IMR-90 (cell line): ENCODE measurements around the gene C16orf96. TPM values are rescaled to one million over a fixed set of nuclear protein-coding genes. Genes with fewer than 3 reads are reported as not detected.
A peak's percentile ranks its signal among the peaks of the same experiment; 100 is the strongest.

Experiments used
- ATAC-seq: fragments of 200-7000 bp; cut with Tn5 transposase; 2 replicates; pipeline ENCODE4 v1.9.1; 2020; ENCODE audit warnings: low read depth, mild to moderate bottlenecking, moderate library complexity
- BruUV-seq: library from RNA; stranded (reverse); fragments of 400-500 nt; replicated peaks from 2 replicates; lab custom pipeline; 2021; lab: Mats Ljungman, UMichigan
- CTCF ChIA-PET: fragments of 300-600 bp; formaldehyde crosslinking; extraction: SDS; loops from one replicate; lab custom pipeline; 2021; ENCODE audit warnings: antibody characterized with exemption; lab: Yijun Ruan, JAX
- POLR2A ChIA-PET: fragments of 300-600 bp; sonication (Branson Sonifier 250); formaldehyde crosslinking; loops from one replicate; lab custom pipeline; 2022; ENCODE audit warnings: antibody characterized with exemption; ENCODE audit not compliant: unreplicated experiment; lab: Charles Lee
- DNase-seq: peaks from one replicate; pipeline ENCODE4 v3.0.0; 2013
- H2AFZ ChIP-seq: replicated peaks from 2 replicates; pipeline ENCODE3; 2013; ENCODE audit warnings: low read length, mild to moderate bottlenecking; ENCODE audit not compliant: poor library complexity
- H2AK5ac ChIP-seq: 2 replicates; pipeline ENCODE4 v1.6.1; 2013; ENCODE audit warnings: low read depth, low read length, inconsistent platforms
- H2AK9ac ChIP-seq: replicated peaks from 2 replicates; pipeline ENCODE3; 2013; ENCODE audit warnings: mild to moderate bottlenecking, low read depth, low read length, moderate library complexity; ENCODE audit not compliant: poor library complexity
- H2BK120ac ChIP-seq: 2 replicates; pipeline ENCODE4 v1.6.1; 2013; ENCODE audit warnings: low read depth, low read length, inconsistent platforms
- H2BK15ac ChIP-seq: 3 replicates; pipeline ENCODE4 v1.6.1; 2013; ENCODE audit warnings: low read depth, low read length, inconsistent platforms
- H2BK20ac ChIP-seq: 2 replicates; pipeline ENCODE4 v1.6.1; 2013; ENCODE audit warnings: low read depth, mild to moderate bottlenecking, inconsistent platforms, low read length, moderate library complexity
- H2BK5ac ChIP-seq: 2 replicates; pipeline ENCODE4 v1.6.1; 2013; ENCODE audit warnings: mild to moderate bottlenecking, low read depth, low read length, inconsistent platforms; ENCODE audit not compliant: poor library complexity, severe bottlenecking
- H3K14ac ChIP-seq: replicated peaks from 2 replicates; pipeline ENCODE4 v1.6.1; 2013; ENCODE audit warnings: low read depth, low read length, inconsistent platforms
- H3K18ac ChIP-seq: 2 replicates; pipeline ENCODE4 v1.6.1; 2013; ENCODE audit warnings: low read depth, low read length, control low read depth
- H3K23ac ChIP-seq: 2 replicates; pipeline ENCODE4 v1.6.1; 2013; ENCODE audit warnings: low read depth, low read length, inconsistent platforms
- H3K27ac ChIP-seq: 2 replicates; pipeline ENCODE4 v1.5.1; 2013; ENCODE audit warnings: mild to moderate bottlenecking, control low read depth, low read length; ENCODE audit not compliant: insufficient read depth
- H3K27me3 ChIP-seq: 2 replicates; pipeline ENCODE4 v1.6.1; 2013; ENCODE audit warnings: low read length; ENCODE audit not compliant: control insufficient read depth, insufficient read depth
- H3K36me3 ChIP-seq: 2 replicates; pipeline ENCODE4 v1.6.1; 2013; ENCODE audit warnings: low read length, mixed read lengths; ENCODE audit not compliant: control insufficient read depth, insufficient read depth
- H3K4ac ChIP-seq: 2 replicates; pipeline ENCODE4 v1.6.1; 2013; ENCODE audit warnings: low read depth, low read length, inconsistent platforms
- H3K4me1 ChIP-seq: 2 replicates; pipeline ENCODE4 v1.6.1; 2013; ENCODE audit warnings: low read length, mixed read lengths; ENCODE audit not compliant: control insufficient read depth, insufficient read depth
- H3K4me2 ChIP-seq: 2 replicates; pipeline ENCODE4 v1.6.1; 2013; ENCODE audit warnings: low read depth, mild to moderate bottlenecking, control low read depth, low read length, moderate library complexity
- H3K4me3 ChIP-seq: 2 replicates; pipeline ENCODE4 v1.5.1; 2013; ENCODE audit warnings: low read depth, mild to moderate bottlenecking, control low read depth, low read length, moderate library complexity; ENCODE audit not compliant: insufficient read depth
- H3K56ac ChIP-seq: 2 replicates; pipeline ENCODE4 v1.6.1; 2013; ENCODE audit warnings: low read length, inconsistent platforms; ENCODE audit not compliant: insufficient read depth; ENCODE audit errors: extremely low read depth
- H3K79me1 ChIP-seq, 2 experiments: 2 replicates each; pipeline ENCODE4 v1.6.1; 2013; ENCODE audit warnings: low read length in 2 of 2, inconsistent platforms in 1 of 2, low read depth in 1 of 2
- H3K9ac ChIP-seq: 2 replicates; pipeline ENCODE4 v1.6.1; 2013; ENCODE audit warnings: low read depth, low read length, control low read depth
- H3K9me1 ChIP-seq: 2 replicates; pipeline ENCODE4 v1.6.1; 2013; ENCODE audit warnings: low read length, inconsistent platforms; ENCODE audit not compliant: insufficient read depth
- H3K9me3 ChIP-seq: 2 replicates; pipeline ENCODE4 v1.6.1; 2013; ENCODE audit warnings: low read length; ENCODE audit not compliant: control insufficient read depth, insufficient read depth
- H4K20me1 ChIP-seq: 2 replicates; pipeline ENCODE4 v1.6.1; 2013; ENCODE audit warnings: low read length, inconsistent platforms; ENCODE audit not compliant: insufficient read depth
- H4K5ac ChIP-seq: 2 replicates; pipeline ENCODE4 v1.6.1; 2013; ENCODE audit warnings: mild to moderate bottlenecking, low read depth, low read length, control low read depth
- H4K8ac ChIP-seq, 2 experiments: 2 replicates each; pipeline ENCODE4 v1.6.1; 2013; ENCODE audit warnings: low read depth in 2 of 2, low read length in 2 of 2, control low read depth in 1 of 2, inconsistent platforms in 1 of 2
- H4K91ac ChIP-seq: 2 replicates; pipeline ENCODE4 v1.6.1; 2013; ENCODE audit warnings: low read depth, low read length, inconsistent platforms; ENCODE audit not compliant: insufficient read depth
- CEBPB ChIP-seq: IDR thresholded peaks from 2 replicates; pipeline ENCODE4 v1.6.1; 2012; ENCODE audit warnings: low read depth, low read length, improper control_type of control experiment
- MAZ ChIP-seq: IDR thresholded peaks from 2 replicates; pipeline ENCODE4 v1.6.1; 2012; ENCODE audit warnings: low read depth, mild to moderate bottlenecking, low read length, improper control_type of control experiment, moderate library complexity, borderline replicate concordance
- WGBS, 2 experiments: methylation state at CpG; one replicate each; pipeline versions ENCODE4 v1.1.5 to v1.1.7; 2013; ENCODE audit warnings: missing lambda C conversion rate in 2 of 2; ENCODE audit not compliant: insufficient read length in 1 of 2; ENCODE audit errors: extremely low coverage in 2 of 2; 5-methylcytosine and 5-hydroxymethylcytosine counted together
- dilution Hi-C: fragments of 300-500 bp; cut with HindIII; formaldehyde crosslinking; loops from one replicate; pipeline ENCODE4 v1.14.3; 2018; ENCODE audit warnings: low sequenced_read_pairs; ENCODE audit not compliant: unreplicated experiment
- in situ Hi-C: fragments of 300-500 bp; cut with MboI; formaldehyde crosslinking; loops from 3 replicates; pipeline ENCODE4 v1.14.3; 2019; ENCODE audit warnings: low sequenced_read_pairs, inconsistent platforms, mixed read lengths
- intact Hi-C: fragments of 100-400 bp; cut with micrococcal nuclease; formaldehyde crosslinking; loops from 2 replicates; pipeline ENCODE4 v1.10.0; 2022
- polyA plus RNA-seq, 3 experiments: library from polyadenylated mRNA; depleted of rRNA; stranded (reverse); fragments of >200 nt; gene quantifications; 2 replicates each; pipeline ENCODE4 v1.2.3, GENCODE V29; 2012; ENCODE audit warnings: low replicate concordance in 1 of 3
- total RNA-seq: library from RNA; depleted of rRNA; stranded (reverse); fragments of >200 nt; gene quantifications from 2 replicates; pipeline ENCODE4 v1.2.3, GENCODE V29; 2012
- TF ChIP-seq, protein P1 (sequence below): fragments of 150-350 bp; IDR thresholded peaks from 2 replicates; pipeline ENCODE4 v1.6.1; 2016; ENCODE audit warnings: low read depth, mild to moderate bottlenecking, low read length, moderate library complexity, borderline replicate concordance
- TF ChIP-seq, protein P2 (sequence below): fragments of 150-350 bp; IDR thresholded peaks from 2 replicates; pipeline ENCODE4 v1.6.1; 2017; ENCODE audit warnings: mild to moderate bottlenecking, antibody characterized with exemption, low read length, low read depth
- TF ChIP-seq, protein P3 (sequence below): conservative IDR thresholded peaks from 2 replicates; pipeline ENCODE4 v1.5.1; 2012; ENCODE audit warnings: mild to moderate bottlenecking, low read depth, low read length, improper control_type of control experiment

Gene C16orf96
- total and polyA plus RNA-seq, 2 of the 4 experiments (the other 2 are of a cell fraction), result not detected

DNA sequence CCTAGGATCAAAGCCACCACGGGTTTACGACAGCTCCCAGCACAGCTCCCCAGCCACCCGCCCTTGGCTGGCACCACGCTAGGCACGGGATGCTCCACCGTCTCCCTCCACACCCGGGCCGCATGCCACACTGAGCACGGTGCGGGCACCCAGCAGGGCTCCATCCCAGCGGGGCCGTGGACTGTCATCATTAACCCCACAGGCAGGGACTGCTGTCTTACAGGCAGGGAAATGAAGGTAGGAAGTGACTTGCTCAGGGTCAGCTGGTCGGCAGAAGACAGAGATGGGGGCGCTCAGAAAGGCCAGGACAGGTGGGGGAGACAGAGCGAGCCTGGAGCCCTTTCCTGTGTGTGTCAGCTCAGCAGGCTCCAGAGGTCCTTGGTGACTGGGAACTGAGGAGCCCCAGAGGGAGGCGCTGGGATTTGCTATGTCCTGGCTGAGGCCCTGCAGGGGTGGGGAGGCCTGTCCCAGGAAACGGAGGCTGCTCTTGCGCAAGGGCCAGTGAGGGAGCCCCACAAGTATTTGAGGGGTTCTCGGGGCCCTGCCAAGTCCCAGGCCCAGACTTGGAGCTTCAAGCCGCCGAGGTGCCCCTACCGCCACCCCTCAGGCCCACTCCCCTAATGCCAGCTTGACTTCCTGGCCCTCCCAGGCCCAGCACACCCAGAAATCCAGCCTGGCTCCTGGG is 55.3 kb downstream of the C16orf96 start:
- no peak for ATAC-seq
- Histone ChIP-seq H3K27me3 (no peaks in the 10 kb centered on the region), H3K79me1 (peaks cover 19 to 68% of the 10 kb centered on the region in 2 experiments), H3K27ac (0 out of 2 replicates have a peak overlapping the region, but pooled peaks have one; percentile 1), H3K9me1 (peaks cover 8% of the 10 kb centered on the region; the same call in 1 of the 2 replicates), H2AK9ac (peak overlapping the region; percentile 89), H2AFZ (no peak overlapping the region), H3K4me1 (peaks cover 25% of the 10 kb centered on the region), H4K20me1 (peaks cover 57% of the 10 kb centered on the region), H2BK20ac (no peak overlapping the region), H3K9me3 (no peaks in the 10 kb centered on the region), H3K9ac (no peak overlapping the region), H2AK5ac (no peak overlapping the region), H2BK15ac (no peak overlapping the region), H3K36me3 (peaks cover 24% of the 10 kb centered on the region; the same call in 1 of the 2 replicates), H3K4ac (no peak overlapping the region), H4K8ac (no peak overlapping the region), H3K4me2 (no peak overlapping the region; the same call in 1 of the 2 replicates), H3K18ac (no peak overlapping the region), H3K14ac (no peak overlapping the region), H4K91ac (no peak overlapping the region), H2BK120ac (no peak overlapping the region), H3K4me3 (no peak overlapping the region), H4K5ac (no peak overlapping the region), H3K23ac (no peak overlapping the region), H2BK5ac (no peak overlapping the region), H3K56ac (no peak overlapping the region)
- no TSS peak for BruUV-seq
- CTCF ChIA-PET, result no interaction called here
- peak; percentile 41 for DNase-seq
- peak; percentile 28; the same call in 1 of the 2 replicates for TF ChIP-seq MAZ
- TF ChIP-seq, protein P1, sequence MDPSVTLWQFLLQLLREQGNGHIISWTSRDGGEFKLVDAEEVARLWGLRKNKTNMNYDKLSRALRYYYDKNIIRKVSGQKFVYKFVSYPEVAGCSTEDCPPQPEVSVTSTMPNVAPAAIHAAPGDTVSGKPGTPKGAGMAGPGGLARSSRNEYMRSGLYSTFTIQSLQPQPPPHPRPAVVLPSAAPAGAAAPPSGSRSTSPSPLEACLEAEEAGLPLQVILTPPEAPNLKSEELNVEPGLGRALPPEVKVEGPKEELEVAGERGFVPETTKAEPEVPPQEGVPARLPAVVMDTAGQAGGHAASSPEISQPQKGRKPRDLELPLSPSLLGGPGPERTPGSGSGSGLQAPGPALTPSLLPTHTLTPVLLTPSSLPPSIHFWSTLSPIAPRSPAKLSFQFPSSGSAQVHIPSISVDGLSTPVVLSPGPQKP, result no peak
- TF ChIP-seq, protein P2, sequence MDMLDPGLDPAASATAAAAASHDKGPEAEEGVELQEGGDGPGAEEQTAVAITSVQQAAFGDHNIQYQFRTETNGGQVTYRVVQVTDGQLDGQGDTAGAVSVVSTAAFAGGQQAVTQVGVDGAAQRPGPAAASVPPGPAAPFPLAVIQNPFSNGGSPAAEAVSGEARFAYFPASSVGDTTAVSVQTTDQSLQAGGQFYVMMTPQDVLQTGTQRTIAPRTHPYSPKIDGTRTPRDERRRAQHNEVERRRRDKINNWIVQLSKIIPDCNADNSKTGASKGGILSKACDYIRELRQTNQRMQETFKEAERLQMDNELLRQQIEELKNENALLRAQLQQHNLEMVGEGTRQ, result no peak
- TF ChIP-seq CEBPB, result peak; percentile 93
- TF ChIP-seq, protein P3, sequence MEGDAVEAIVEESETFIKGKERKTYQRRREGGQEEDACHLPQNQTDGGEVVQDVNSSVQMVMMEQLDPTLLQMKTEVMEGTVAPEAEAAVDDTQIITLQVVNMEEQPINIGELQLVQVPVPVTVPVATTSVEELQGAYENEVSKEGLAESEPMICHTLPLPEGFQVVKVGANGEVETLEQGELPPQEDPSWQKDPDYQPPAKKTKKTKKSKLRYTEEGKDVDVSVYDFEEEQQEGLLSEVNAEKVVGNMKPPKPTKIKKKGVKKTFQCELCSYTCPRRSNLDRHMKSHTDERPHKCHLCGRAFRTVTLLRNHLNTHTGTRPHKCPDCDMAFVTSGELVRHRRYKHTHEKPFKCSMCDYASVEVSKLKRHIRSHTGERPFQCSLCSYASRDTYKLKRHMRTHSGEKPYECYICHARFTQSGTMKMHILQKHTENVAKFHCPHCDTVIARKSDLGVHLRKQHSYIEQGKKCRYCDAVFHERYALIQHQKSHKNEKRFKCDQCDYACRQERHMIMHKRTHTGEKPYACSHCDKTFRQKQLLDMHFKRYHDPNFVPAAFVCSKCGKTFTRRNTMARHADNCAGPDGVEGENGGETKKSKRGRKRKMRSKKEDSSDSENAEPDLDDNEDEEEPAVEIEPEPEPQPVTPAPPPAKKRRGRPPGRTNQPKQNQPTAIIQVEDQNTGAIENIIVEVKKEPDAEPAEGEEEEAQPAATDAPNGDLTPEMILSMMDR, result no peak
- WGBS, 2 experiments, result 90% methylated on average over 5 of the region's 22 CpGs; no CpG with 5 or more reads in 1 of the 2 experiments
- intact Hi-C loops (loop anchor here (2.0 kb wide), 1 partner anchor 345 kb away; no protein-coding TSS in a partner anchor), in situ Hi-C loops (no loop called here), dilution Hi-C loops (no loop called here)
- POLR2A ChIA-PET, result no interaction called here
